Activated B cell treated with CpG ODN at 0.5 μM for 24 hours (primary cell): ENCODE measurements around the gene PDE6D. TPM values are rescaled to one million over a fixed set of nuclear protein-coding genes. Genes with fewer than 3 reads are reported as not detected.
"Not testable (repeated sequence)": the region's sequence is repeated elsewhere in the genome, so short reads cannot be mapped to it uniquely, and the experiment has no call there.

Experiments used
- ATAC-seq: fragments of 200-7000 bp; cut with Tn5 transposase; one replicate; pipeline ENCODE4 v1.10.0; 2021; ENCODE audit warnings: low read depth, mild to moderate bottlenecking, moderate library complexity
- CTCF ChIA-PET: fragments of 350-600 bp; sonication (Branson Sonifier 250); formaldehyde crosslinking; loops from one replicate; lab custom pipeline; 2021; ENCODE audit warnings: antibody characterized with exemption; lab: Charles Lee
- POLR2A ChIA-PET: fragments of 350-600 bp; sonication (Branson Sonifier 250); formaldehyde crosslinking; loops from one replicate; lab custom pipeline; 2021; ENCODE audit warnings: antibody characterized with exemption; lab: Charles Lee
- DNase-seq: peaks from one replicate; pipeline ENCODE4 v3.0.0; 2022
- H3K27ac Mint-ChIP-seq: one replicate; pipeline ENCODE4 v1.8.0; 2020; ENCODE audit warnings: mixed read lengths
- H3K27me3 Mint-ChIP-seq: one replicate; pipeline ENCODE4 v1.8.0; 2021; ENCODE audit warnings: mixed read lengths
- H3K36me3 Mint-ChIP-seq: one replicate; pipeline ENCODE4 v1.8.0; 2021; ENCODE audit warnings: low read depth, mixed read lengths
- H3K4me1 Mint-ChIP-seq: one replicate; pipeline ENCODE4 v1.8.0; 2021; ENCODE audit warnings: mixed read lengths
- H3K4me3 Mint-ChIP-seq: one replicate; pipeline ENCODE4 v1.8.0; 2020; ENCODE audit warnings: mild to moderate bottlenecking, mixed read lengths
- H3K9me3 Mint-ChIP-seq: one replicate; pipeline ENCODE4 v1.8.0; 2020; ENCODE audit warnings: mixed read lengths
- CTCF ChIP-seq: fragments of 200-600 bp; IDR thresholded peaks from one replicate; pipeline ENCODE4 v1.8.0; 2022; ENCODE audit warnings: antibody characterized with exemption, mild to moderate bottlenecking
- intact Hi-C: fragments of 100-400 bp; cut with micrococcal nuclease; formaldehyde crosslinking; loops from one replicate; pipeline ENCODE4 v1.15.1; 2024
- total RNA-seq: library from RNA; stranded (reverse); gene quantifications from 2 replicates; pipeline ENCODE4 v1.2.3, GENCODE V29; 2022

PDE6D gene
- total RNA-seq, 1 donor from 2014 or later, result 41.3 TPM

GRCh38 chr2:231764124-231764523 is 17.0 kb downstream of the PDE6D start:
- H3K9me3 Mint-ChIP-seq, result no peaks in the 10 kb centered on the region
- no peak for TF ChIP-seq CTCF
- no peak overlapping the region for H3K27ac Mint-ChIP-seq
- no peaks in the 10 kb centered on the region for H3K27me3 Mint-ChIP-seq
- DNase-seq (no peak), ATAC-seq (no peak)
- H3K4me1 Mint-ChIP-seq, result peaks cover 4% of the 10 kb centered on the region
- peaks cover 3% of the 10 kb centered on the region for H3K36me3 Mint-ChIP-seq
- intact Hi-C loops, result no loop called here
- ChIA-PET POLR2A (no interaction called here), CTCF (interaction anchor here (1.0 kb wide), 1 partner anchor 201 kb away, joined by 4 read pairs; no protein-coding TSS in a partner anchor)
- no peak overlapping the region for H3K4me3 Mint-ChIP-seq

DNA sequence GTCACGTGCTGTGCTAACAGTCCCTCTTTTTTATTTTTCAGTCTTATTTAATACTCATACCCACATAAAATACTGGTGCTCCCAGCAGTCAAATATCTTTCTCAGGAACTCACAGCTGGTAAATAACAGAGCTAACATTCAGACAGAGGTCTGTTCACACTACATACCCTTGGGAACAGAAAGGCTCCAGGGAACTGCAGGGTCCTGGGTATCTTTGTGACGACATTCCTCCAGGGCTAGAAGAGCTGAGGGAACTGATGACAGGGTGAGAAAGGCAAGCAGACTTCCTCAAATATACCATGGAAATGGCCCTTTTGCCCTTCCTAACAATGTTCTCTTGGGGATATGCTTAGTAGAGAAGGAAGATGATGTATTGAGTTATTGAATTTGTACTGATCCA is 19.3 kb downstream of the PDE6D start:
- no peaks in the 10 kb centered on the region for H3K27me3 Mint-ChIP-seq
- no peak overlapping the region for H3K27ac Mint-ChIP-seq
- peaks cover 2% of the 10 kb centered on the region for H3K4me1 Mint-ChIP-seq
- intact Hi-C loops, result no loop called here
- DNase-seq (no peak), ATAC-seq (no peak)
- ChIA-PET CTCF (no interaction called here), POLR2A (no interaction called here)
- H3K9me3 Mint-ChIP-seq, result no peaks in the 10 kb centered on the region
- no peak overlapping the region for H3K4me3 Mint-ChIP-seq
- peaks cover 3% of the 10 kb centered on the region for H3K36me3 Mint-ChIP-seq
- no peak for TF ChIP-seq CTCF

DNA sequence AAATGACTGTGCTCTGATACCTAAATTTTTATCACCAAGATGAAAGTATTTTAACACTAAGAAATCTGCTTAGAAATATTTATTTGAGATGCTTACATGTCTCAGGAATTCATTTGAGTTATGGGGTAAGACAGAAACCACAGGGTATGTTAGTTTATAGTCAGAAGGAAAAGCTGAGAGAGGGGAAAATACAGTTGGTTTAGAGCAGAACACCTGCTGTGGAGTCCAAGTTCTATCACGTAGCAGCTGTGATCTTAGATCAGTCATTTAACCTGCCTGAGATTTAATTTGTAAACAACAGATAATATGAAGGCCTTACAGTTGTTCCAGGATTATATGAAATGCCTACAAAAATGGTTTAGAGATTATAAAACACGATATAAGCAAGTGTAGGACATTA is 29.0 kb downstream of the PDE6D start:
- H3K4me1 Mint-ChIP-seq, result peaks cover 11% of the 10 kb centered on the region

GRCh38 chr2:231751042-231751815 is 29.9 kb downstream of the PDE6D start:
- Mint-ChIP-seq H3K36me3 (no peaks in the 10 kb centered on the region), H3K4me1 (peaks cover 11% of the 10 kb centered on the region), H3K4me3 (no peak overlapping the region), H3K9me3 (no peaks in the 10 kb centered on the region), H3K27me3 (no peaks in the 10 kb centered on the region), H3K27ac (no peak overlapping the region)
- CTCF ChIA-PET, result no interaction called here
- intact Hi-C loops, result no loop called here
- no peak for ATAC-seq
- no peak for DNase-seq
- no peak for TF ChIP-seq CTCF
- POLR2A ChIA-PET, result no interaction called here

More for the DNA sequence above, 29.0 kb downstream of the PDE6D start:
- no peaks in the 10 kb centered on the region for H3K9me3 Mint-ChIP-seq
- DNase-seq (no peak), ATAC-seq (no peak)
- TF ChIP-seq CTCF, result no peak
- intact Hi-C loops, result no loop called here
- H3K27ac Mint-ChIP-seq, result no peak overlapping the region
- no peaks in the 10 kb centered on the region for H3K27me3 Mint-ChIP-seq
- CTCF ChIA-PET, result no interaction called here
- POLR2A ChIA-PET, result no interaction called here
- H3K36me3 Mint-ChIP-seq, result no peaks in the 10 kb centered on the region
- no peak overlapping the region for H3K4me3 Mint-ChIP-seq

DNA sequence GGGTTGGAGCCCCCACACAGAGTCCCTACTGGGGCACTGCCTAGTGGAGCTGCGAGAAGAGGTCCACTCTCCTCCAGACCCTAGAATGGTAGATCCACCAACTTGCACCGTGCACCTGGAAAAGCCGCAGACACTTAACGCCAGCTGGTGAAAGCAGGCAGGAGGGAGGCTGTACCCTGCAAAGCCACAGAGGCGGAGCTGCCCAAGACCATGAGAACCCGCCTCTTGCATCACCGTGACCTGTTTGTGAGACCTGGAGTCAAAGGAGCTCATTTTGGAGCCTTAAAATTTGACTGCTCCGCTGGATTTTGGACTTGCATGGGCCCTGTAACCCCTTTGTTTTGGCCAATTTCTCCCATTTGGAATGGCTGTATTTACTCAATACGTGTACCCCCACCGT is 32.1 kb downstream of the PDE6D start:
- H3K27me3 Mint-ChIP-seq, H3K4me3 Mint-ChIP-seq, H3K9me3 Mint-ChIP-seq, H3K36me3 Mint-ChIP-seq, H3K27ac Mint-ChIP-seq, intact Hi-C loops, CTCF ChIA-PET, ATAC-seq, DNase-seq: not testable (repeated sequence)
- H3K4me1 Mint-ChIP-seq, result peaks cover 11% of the 10 kb centered on the region
- POLR2A ChIA-PET, result interaction anchor here (0.7 kb wide), 1 partner anchor 292 kb away, joined by 5 read pairs; no protein-coding TSS in a partner anchor

DNA sequence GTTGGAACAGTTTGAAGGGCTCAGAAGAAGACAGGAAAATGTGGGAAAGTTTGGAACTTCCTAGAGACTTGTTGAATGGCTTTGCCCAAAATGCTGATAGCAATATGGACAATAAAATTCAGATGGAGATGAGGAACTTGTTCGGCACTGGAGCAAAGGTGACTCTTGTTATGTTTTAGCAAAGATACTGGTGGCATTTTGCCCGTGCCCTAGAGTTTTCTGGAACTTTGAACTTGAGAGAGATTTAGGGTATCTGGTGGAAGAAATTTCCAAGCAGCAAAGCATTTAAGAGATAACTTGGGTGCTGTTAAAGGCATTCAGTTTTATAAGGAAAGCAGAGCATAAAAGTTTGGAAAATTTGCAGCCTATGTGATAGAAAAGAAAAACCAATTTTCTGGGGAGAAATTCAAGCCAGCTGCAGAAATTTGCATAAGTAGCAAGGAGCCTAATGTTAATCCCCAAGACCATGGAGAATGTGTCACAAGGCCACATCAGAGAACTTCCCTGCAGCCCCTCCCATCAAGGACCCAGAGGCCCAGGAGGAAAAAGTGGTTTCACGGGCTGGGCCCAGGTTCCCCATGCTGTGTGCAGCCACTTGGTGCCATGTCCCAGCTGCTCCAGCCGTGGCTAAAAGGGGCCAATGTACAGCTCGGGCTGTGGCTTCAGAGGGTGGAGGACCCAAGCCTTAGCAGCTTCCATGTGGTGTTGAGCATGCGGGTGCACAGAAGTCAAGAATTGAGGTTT is 32.8 kb downstream of the PDE6D start:
- intact Hi-C loops, H3K27me3 Mint-ChIP-seq, H3K27ac Mint-ChIP-seq, H3K9me3 Mint-ChIP-seq, POLR2A ChIA-PET, CTCF ChIA-PET, ATAC-seq, DNase-seq, H3K36me3 Mint-ChIP-seq, H3K4me3 Mint-ChIP-seq: not testable (repeated sequence)
- peaks cover 11% of the 10 kb centered on the region for H3K4me1 Mint-ChIP-seq
